Raji (cell line): ENCODE data around the gene SNCB.

ENCODE experiments used
- POLR2A ChIP-seq: IDR thresholded peaks from 2 replicates; pipeline ENCODE4 v1.6.1; 2011; ENCODE audit warnings: low read depth, low read length, control low read depth; ENCODE audit not compliant: insufficient read depth

The SNCB gene

DNA sequence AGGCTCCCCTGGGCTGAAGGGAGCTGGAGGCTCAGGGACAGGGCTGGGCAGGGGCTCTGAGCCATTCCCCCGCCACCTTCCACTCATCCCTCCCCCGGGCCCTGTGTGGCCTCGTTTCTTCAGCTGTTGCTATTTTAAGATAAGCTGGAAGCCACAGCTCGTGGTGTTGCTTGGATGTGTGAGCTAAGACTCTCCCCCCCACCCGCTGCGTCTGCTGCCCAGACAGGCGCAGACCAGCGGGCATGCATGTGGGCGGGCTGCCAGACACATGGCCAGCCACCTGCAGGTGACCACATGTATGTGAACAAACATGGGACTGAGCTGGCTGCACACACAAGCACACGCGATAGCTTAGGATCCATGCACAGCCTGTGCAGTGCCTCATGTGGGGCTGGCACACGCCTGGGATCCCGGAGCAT is 8.7 kb downstream of the SNCB start:
- no peak for TF ChIP-seq POLR2A

DNA sequence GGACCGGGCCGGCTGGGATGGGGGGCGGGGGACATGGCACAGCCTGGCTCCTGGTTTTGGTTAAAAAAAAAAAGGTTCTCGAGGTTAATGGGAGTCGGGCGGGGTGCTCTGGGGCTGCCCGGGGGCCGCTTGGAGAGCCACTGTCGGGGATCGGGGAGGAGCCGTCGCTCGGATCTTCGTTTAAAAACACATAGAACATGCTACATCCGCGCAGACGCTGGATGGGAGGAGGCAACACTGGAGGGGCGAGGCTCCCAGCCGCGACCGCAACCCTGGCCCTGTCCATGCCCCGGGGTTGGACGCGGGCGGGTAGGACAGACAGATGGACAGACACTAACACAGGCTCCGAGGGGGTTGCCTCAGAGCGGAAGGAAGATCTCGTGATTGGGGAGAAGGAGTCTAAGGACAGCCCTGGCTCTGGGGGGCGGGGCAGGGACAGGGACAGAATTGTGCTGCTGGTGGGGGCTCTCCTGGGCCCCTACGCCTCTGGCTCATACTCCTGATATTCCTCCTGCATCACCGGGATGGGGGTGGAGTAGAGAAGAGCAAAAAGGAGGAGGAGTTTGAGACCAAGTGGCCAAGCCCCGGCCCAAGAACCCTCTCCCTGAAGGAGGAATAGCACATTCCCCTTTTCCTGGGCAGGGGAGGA is 9.9 kb downstream of the SNCB start:
- TF ChIP-seq POLR2A = no peak

DNA sequence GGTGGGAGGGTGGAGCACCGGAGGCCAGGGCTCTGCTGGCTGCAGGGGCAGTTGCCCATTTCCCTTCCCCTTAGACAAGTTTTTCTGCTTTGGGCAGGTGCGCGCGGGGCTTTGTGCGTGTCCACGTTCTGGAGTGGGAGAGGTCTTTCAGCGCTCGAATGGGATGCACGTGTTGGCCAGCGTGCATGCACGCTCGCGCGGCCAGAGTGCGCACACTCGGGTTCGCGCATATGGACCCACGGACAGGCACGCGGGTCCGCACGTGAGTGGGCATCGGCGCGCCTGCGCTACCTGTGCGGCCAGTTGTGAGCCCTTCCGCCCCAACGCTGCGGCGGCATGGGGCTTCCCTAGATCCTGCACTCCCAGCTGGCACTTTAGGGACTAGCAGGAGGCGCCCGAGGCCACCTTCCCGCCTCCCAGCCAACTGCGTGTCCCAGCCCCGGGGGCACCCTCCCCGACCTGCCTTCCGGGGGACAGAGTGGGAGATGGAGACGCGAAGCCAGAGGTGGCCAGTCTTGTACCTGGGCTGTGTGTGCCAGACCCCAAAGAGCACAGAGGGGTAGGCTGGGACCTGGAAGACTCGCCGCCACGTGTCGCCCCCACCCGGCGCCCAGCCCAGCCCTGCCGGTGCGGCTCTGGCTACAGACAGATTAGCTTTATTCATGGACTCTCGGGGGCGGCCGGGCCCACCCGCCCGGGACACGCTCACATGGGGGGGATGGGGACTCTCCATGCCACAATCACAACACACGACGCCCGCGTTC is 10.6 kb downstream of the SNCB start:
- TF ChIP-seq POLR2A = no peak

DNA sequence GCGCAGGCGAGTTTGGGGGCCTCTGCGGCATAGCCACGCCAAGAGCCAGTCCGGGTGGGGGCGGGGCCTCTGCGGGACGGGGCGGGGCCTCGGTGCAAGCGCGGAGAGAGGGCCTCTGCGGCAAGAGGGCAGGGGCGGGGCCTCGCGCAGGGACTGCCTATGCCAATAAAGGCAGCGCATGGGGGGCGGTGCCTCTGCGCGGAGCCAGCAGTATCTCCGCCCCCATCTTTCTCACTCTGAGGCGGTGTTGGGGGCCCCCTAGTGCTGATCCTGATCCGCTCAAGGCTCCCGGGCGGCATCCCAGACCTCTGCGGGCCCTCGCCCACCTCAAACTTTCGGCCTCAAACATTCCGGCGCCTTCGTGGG is 11.1 kb downstream of the SNCB start:
- TF ChIP-seq POLR2A = no peak

DNA sequence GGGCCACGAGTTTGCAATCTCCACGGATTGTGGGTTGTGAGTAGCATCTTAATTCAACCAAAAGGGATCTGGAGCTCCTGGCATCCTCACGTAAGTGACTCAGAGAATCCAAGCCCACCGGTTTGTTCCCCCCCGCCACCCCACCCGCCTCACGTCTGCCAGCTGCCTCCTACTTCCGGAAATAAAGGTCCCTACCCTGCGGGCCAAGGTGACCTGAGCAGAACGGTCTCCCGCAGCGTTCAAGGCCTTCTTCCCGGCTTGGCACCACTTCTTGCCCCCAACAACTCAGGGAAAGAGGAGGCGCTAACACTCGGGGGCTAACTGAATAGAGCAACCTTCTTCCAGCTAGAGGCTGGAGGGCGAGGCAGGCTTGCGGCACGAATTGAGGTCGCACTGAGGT is 11.6 kb downstream of the SNCB start:
- no peak for TF ChIP-seq POLR2A

DNA sequence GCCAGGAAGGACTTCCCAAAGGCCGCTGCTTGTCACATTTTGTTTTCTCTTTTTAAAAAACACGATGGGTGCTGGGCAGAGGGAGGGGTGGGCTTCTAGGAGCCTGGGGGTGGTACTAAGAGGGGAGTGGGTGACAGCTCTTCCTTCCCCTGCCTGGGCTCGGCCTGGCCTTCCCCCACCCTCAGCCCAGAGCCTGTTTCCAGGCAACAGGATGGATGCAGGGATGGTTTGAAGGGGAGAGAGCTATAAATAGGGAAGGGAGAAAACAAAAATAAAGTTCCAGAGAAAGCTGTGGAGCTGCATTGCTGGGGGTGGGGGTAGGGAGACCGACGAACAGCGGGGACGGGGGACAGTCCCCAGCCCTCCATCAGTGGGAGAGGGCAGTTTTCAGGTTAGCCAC is 13.8 kb downstream of the SNCB start:
- no peak for TF ChIP-seq POLR2A

DNA sequence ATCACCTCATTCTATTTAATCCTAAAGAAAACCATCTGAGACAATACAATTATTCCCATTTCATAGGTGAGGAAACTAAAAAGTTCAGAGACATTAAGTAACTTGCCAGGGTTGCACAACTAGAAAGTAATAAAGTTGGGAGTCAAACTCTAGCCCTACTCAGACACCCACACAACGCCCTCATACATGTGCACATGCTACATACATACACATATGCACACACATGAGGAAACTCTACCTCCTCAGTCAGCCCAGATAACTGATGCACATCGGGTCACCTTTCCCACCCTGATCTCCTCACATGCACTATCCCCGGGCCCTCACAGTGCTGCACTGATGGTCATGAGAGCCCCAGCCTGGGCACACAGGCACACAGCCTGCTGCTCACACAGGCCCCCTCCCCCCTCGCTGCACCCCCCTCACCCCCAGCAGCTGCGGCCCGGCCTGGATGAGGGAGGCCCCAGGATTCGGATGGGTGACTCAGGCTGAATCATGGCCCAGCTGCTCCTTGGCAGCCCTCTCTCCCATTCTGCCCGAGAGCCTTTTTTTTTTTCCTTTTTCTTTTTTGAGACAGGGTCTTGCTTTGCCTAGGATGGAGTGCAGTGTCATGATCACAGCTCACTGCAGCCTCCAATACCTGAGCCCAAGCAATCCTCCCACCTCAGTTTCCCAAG is 15.4 kb downstream of the SNCB start:
- no peak for TF ChIP-seq POLR2A

DNA sequence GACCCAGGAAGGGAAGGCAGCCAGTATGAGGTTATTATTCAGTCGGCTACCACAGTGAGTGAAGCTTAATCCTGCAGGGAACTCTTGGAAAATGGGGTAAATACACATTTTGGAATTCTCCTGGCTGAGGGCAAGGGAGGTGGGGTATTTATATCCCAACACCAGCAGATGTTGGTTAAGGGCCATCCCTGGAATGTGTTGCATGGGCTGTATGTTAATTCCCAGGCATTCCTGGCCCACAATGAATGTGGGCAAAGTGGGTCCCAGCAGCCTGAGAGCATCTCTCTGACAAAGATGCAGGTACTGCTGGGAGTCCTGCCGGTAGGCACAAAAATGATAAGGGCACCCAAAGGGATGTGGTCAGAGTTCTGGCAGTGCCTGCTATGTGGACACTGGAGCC is 17.5 kb downstream of the SNCB start:
- no peak for TF ChIP-seq POLR2A

DNA sequence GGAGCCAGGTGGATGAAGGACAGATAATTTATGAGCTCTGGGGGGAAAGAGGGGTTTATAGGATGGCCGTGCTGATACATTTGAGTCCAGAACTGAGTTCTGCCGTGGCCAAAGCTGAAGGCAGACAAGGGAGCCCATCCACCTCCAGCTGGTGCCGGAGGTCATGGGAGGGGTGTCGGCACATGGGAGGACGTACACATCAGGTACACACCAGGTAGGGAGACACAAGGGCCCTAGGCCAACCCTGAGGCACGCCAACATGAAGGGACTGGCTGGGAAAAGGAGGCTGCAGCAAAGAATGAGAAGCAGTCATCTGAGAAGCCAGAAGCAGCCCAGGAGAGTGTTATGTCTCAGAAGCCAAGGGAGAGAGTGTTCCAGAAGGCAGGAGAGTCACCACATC is 18.3 kb downstream of the SNCB start:
- no peak for TF ChIP-seq POLR2A

DNA sequence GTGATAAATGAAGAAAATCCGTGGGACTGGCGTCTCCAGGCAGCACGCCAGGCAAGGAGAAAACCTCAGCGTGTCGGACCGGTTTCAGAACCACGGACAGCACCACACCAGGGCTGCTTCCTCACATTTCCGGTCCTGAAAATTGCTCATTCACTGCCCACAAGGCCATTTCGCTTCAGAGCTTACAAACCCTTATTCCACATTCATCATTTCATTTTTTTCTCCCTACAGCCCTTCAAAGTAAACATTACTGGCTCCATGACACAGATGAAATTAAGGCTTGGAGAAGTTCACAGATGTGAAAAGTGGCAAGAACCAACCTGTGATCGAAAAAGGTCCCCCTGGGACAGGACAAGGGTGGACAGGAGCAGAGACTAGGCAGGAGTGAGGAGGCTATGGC is 18.9 kb downstream of the SNCB start:
- TF ChIP-seq POLR2A = no peak

DNA sequence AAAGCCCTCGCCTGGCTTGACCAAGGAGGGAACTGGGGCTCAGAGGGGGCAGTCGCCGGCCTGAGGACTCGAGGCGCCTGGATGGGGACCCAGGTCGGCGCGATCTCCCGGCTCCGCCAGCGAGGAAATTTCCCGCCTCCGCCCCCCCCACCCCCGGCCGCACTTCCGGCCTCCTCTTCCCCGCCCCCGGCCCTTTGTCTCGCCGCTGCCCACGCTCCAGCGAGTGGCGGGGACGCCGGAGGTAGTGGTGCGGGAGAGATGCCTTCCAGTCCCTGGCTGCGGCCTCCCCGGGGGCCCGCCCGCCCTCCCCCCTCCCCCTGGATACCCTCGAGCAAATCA is 19.9 kb downstream of the SNCB start:
- no peak; the same call in 1 of the 2 replicates for TF ChIP-seq POLR2A

DNA sequence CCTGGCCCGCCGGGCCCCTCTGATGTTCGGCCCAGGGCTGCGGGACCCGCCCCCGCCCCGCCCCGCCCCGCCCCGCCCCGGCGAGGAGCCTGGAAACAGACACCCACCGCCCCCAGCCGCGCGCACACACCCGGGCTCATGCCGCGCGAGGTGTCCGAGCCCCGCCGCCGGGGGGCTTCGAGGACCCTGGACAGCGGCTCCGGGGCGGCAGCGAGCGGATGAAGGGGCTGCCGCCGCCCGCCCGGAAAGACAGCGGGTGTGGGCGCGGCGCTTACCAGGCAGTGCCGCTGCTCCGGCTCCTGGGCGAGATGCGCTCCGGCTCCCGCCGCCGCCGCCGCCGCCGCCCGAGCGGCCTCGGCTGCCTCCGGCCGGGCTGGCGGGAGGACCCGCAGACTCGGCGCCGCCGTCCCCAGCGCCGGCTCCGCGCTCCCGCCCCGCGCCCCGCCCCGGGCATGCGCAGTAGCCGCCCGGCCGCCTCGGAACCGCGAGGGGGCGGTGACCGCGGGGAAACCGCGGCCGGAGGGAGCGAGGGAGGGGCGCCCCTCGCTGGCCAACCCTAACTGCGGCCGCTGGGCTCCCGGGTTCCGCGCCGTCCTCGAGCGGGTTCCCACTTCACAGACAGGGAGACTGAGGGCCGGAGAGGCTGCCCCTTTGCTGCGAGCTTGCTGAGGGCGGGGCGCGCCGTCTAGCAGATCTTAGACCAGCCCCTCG is 20.5 kb downstream of the SNCB start, which contains the start of gene GPRIN1:
Gene GPRIN1, minus strand, starts transcription at position 433 of the 711 bp plus-strand sequence. CDS start 10,322 bp downstream, outside the sequence.
- peak; percentile 47; the same call in 1 of the 2 replicates for TF ChIP-seq POLR2A

DNA sequence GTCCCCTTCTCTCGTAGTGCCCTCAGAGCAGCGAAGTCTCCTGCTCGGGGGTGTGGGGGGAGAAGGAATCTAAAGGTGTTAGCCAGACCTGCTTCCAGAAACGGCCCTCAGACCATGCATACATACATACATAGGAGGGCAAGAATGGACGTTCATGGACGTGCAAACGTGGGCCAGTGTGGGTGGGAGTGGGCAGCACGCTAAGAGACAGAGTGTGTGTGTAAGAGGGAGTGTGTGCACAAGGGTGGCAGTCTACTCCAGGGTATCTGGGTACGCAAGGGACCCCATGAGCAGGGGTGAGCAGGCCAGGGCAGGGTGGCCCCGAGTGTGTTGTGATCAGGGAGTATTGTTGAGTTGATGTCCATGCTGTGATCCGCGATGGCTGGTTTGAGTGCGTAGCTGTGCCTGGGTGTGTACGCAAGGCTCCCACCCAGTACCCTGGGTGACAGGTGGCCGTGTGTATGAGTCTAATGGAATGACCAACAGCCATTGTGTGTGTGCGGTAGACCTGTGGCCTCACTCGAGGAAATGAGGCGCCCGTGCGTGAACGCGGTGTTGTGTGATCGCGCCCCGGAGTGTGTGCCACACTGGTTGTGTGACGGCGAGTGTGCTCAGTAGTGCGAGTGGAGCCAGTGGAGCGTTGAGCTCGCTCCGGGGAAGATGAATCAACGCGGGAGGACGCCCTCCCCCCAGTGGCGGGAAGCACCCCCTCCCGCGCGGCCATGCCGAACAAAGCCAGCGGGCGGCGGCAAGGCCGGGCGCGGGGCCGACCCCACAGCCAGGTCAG is 21.2 kb downstream of the SNCB start:
- no peak for TF ChIP-seq POLR2A

DNA sequence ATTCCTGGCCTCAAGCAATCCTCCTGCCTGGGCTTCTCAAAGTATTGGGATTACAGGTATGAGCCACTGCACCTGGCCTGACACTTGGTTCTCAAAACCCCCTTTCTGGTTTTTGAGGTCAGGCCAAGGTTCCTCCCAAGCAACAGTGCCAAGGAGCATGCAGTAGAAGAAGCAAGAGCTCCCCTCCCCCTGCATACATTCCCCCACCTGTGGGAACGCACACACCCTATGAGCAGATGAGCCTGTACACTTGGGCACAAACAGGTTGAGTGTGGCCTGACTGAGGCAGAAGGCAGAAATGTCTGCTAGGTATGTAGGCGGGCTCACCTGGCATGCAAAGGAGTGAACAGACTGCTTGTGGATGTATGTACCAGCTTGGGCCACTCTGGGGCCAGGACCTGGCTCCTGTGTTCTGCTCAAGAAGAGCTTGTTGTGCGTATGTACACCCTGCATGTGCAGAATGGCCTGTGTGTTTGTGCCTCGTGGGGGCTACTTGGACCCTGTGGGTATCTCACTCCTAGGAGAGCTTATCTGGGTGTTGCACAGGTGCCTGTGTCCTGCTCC is 22.1 kb downstream of the SNCB start:
- no peak for TF ChIP-seq POLR2A

DNA sequence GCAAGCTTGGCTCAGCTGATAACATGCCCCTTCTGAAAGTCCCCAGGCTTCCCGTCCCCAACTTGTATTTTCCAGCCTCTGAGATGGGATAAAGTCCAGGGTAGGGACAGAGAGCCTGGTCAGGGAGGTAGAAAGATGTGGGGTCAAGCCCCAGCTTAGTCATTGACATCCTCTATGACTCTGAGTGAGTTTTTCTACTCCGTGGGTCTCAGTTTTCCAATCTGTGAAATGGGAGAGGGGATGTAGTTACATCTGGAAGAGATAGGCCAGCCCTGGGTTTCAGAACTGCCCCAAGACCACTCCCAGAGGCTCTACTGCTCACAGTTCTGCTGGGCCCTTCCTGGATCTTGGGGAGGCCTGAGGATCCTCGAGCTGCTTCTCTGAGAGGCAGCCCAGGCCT is 23.5 kb downstream of the SNCB start:
- TF ChIP-seq POLR2A = no peak

DNA sequence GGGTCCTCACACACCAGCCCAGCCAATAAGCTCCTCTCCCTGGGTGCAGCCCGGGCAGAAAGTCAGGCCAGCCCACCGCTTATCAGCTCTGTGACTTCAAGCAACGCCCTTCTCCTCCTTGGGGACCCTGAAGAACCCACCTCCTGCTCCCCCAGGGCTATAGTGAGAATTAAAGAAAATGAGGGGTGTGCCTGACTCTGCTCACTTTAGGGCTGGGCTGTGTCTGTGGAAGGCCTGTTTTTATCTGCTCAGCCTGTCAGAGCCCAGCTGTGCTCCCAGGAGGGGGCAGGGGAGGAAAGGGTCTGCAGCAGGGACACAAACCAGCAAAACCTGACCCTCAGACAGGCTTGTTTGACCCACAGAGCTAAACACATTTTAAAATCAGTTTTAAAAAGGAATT is 24.3 kb downstream of the SNCB start:
- TF ChIP-seq POLR2A = no peak
